HG02973 (cell line): ENCODE data around the gene PRPS1.
"Not testable (repeated sequence)": the region's sequence is repeated elsewhere in the genome, so short reads cannot be mapped to it uniquely, and the experiment has no call there.

Source experiments
- ATAC-seq: cut with Tn5 transposase; IDR thresholded peaks from one replicate; pipeline ENCODE4 v1.9.1; 2021; ENCODE audit warnings: moderate library complexity; ENCODE audit not compliant: unreplicated experiment

PRPS1 gene

DNA sequence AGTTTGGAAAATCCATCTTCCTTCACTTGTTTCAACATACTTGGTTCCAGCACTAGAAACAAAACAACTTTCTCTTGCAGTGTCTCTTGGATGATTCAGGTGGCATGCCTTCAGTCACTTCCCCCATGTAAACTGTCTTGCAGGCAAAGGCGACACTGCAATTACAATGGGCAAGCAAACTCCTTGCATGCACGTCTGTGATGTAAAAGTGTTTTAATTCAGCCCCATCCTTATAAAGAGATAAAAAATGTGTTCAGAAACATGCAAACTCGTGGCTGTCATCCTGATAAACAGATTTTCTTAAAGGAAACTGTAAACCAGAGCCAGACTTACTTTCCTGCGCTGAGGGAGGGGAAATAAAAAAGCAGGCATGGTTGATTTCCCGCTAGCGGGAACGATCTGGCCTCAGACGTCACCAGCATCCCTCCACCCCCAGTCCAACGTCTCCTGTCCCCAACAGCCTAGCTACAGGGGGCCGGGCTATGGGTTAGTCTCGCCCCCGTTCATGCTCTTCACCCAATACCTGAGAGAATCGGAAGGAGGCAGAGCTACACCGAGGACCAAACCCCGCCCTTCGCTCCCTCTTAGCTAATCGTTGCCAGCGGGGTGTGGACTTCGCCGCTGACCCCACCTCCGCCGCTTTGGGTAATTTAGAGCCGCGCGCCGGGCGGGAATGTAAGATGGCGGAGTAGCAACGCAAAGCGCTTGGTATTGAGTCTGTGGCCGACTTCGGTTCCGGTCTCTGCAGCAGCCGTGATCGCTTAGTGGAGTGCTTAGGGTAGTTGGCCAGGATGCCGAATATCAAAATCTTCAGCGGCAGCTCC lies at the start of gene PRPS1:
Gene PRPS1 (plus strand): TSS at position 673 of the 824 bp plus-strand sequence. CDS start 119 bp downstream, at position 792.
- ATAC-seq: peak; percentile 100

DNA sequence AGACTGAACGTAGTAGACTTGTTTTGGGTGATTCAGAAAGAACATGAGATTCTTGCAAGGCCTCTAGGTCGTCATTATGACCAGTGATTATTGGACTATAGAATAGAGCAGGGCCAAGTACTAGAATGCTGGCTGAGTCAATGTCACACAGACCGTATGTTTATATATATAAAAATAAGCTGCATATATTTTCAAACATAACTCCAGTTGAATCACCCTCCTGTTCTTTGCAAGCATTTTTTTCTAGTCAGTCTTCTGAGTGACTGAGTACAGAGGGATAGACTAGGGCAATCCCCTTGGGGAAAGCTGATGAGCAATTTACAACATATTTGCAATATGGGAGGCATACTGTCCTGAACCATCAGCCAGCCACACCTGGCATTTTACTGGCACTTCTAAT lies 48.4 kb upstream of the PRPS1 start:
- no peak for ATAC-seq

DNA sequence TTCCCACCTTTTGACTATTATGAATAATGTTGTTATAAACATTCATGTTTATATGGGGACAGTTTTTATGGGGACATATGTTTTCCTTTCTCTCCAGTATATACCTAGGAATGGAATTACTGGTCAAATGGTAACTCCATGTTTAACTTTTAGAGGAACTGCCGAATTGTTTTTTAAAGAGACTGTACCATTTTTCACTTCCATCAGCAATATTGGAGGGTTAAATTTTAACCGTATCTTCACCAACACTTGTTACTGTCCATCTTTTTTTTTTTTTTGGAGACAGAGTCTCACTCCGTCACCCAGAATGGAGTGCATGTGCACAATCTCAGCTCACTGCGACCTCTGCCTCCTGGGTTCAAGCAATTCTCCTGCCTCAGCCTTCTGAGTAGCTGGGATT lies 46.4 kb upstream of the PRPS1 start:
- ATAC-seq: no peak

DNA sequence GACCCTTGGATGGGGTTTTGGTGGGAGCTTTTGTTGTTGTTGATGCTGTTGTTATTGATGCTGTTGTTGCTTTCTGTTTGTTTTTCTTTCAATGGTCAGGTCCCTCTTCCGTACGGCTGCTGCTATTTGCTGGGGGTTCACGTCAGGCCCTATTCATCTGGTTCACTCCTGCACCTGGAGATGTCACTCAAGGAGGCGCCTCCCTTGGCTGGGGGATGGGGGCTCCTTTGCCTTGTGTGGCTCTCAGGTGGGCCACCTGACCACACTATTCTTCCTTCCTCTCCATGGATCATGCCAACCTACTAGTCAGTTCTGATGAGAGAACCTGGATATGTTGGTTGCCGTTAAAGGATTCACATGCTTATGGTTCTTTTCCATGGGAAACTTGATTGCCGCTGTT lies 39.1 kb upstream of the PRPS1 start:
- ATAC-seq: no peak

DNA sequence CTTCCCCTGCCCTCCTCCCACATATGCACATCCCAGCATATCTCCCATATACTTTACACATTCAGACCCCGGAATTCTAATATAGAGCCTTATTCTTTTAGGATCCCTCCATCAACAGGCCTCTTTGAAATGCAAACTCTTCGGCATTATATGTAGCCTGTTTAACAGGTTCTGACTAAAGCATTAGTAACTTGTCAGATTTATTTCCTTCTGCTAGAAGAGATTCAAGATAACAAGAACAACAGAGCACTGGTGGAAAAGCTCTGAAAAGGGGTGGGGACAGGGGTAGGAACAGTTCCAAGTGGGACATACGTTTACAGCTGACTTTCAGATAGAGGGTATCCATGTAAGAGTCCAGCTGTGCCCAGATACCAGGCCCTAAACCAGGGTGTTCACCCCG lies 31.7 kb upstream of the PRPS1 start:
- no peak for ATAC-seq

DNA sequence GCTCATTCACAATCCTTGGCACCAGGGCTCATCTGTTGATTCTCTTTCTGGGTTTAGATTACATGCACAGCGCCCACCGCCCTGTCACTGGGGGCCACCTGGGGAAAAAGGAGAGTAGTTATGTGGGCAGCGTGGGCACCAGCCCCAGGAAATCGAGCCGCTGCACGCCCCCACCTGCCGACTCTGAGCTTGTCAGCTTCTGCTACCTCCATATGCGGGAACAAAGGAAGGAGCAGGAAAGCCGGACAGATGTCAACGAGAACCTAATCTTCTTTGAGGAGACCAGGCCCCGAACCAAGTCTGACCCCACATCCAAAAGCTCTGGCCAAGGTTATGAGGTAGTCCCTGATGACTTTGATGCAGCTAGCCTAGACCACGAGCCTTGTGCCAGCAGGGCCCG lies 31.0 kb upstream of the PRPS1 start:
- no peak for ATAC-seq

DNA sequence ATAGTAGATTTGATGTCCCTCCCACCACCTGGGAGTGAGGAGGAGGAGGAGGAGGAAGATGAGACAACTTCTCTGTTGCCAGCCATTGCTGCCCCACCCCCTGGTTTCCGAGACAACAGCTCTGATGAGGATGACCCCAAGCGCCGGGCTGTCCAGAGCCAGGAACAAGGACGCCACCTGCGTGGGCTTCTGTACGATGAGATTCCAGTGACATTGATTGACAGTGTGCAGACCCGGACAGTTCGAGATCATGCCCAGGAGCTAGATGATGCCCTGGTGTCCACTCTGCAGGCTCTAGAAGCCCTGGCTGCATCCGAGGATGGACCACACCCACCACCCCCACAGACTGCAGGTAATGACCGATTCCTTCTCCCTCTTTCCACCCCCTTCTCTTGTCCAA lies 30.5 kb upstream of the PRPS1 start:
- no peak for ATAC-seq

DNA sequence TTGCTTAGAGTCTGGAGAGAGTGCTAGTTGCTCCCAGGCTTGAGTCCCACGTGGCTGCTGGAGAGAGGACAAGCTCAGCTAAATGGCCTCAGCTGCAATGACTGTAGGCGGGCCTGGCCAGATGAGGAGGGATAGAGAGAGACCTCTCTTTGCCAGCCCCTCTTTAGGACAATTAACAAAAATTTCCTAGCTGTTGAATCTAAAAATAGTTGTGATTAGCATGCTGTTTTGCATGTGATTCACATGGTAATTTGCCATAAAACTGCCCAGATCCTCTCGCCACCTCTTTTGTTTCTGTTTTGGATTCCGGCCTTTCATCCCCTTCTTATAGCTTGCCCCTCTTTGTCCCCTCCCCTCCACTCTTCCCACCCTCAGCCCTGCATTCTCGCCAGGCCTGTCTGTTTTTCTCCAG lies 28.9 kb upstream of the PRPS1 start:
- ATAC-seq: no peak

DNA sequence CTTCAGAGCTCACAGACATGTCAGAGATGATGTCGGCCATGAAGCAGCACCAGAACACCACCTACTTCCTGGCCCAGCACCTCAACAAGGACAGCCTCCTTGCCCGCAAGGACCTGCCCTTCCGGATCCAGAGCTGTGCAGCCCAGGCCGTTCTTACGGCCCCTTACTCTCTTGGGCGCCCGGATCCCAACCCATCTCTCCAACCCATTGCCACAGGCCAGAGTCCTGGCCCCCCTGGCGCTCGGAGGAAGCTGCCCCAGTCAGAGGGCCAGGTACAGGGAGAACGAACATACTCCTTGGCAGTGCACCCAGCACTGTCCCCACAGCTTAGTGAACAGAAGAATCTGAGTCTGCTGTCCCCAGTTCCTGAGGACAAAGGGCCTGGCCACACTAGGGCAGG lies 27.9 kb upstream of the PRPS1 start:
- no peak for ATAC-seq

DNA sequence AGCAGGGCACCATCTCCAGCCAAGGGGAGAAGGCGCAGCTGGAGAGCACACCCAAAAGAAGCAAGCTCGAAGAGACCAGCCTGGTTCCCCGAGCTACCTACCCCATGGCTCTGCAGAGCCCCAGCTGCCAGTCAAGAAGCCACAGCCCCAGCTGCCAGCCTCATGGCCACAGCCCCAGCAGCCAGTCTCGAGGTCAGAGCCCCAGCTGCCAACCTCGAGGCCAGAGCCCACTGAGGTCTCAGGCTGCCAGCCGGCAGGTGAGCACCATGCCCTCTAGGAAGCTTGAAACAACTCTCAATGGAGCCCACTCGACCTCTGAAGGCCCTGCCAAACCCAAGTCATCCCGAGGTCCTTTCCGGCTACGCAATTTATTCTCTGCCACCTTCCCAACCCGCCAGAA lies 27.0 kb upstream of the PRPS1 start:
- ATAC-seq: no peak

DNA sequence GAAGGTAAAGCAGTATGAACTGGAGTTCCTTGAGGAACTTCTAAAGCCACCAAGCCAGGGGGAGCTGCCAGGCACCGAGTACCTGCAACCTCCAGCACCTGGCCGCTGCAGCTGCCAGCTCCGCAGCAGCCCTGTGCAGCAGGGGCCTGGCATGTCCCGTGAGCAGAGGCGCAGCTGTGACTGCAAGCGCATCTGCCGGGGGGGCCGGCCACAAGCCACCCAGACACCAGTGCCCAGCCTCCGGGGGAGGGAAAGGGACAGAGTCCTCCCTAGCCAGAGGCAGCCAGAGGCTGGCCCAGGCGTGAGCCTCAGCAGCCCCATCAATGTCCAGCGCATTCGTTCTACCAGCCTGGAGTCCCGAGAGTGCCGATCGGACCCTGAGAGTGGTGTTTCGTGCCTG lies 26.6 kb upstream of the PRPS1 start:
- no peak for ATAC-seq

DNA sequence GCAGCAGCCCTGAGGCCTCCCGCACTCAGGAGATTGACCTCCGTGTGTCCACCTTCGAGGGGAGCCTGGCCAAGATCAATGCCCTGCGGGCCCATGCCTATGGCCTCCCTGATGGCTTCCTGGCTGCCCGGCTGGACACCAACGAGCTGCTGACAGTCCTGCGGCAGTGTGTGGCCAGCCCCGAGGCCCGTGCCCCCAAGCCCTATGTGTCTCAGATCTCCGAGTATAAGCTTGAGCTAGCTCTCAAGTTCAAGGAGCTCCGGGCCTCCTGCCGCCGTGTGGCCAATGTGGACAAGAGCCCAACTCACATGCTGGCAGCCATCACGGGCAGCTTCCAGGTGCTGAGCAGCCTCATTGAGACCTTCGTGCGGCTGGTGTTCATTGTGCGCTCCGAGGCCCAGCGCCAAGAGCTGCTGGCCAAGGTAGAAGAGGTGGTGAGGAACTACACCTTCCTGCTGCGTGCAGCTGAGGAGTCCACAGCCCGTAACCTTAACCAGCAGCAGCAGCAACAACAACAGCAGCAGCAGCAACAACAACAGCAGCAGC lies 25.5 kb upstream of the PRPS1 start:
- no peak for ATAC-seq

DNA sequence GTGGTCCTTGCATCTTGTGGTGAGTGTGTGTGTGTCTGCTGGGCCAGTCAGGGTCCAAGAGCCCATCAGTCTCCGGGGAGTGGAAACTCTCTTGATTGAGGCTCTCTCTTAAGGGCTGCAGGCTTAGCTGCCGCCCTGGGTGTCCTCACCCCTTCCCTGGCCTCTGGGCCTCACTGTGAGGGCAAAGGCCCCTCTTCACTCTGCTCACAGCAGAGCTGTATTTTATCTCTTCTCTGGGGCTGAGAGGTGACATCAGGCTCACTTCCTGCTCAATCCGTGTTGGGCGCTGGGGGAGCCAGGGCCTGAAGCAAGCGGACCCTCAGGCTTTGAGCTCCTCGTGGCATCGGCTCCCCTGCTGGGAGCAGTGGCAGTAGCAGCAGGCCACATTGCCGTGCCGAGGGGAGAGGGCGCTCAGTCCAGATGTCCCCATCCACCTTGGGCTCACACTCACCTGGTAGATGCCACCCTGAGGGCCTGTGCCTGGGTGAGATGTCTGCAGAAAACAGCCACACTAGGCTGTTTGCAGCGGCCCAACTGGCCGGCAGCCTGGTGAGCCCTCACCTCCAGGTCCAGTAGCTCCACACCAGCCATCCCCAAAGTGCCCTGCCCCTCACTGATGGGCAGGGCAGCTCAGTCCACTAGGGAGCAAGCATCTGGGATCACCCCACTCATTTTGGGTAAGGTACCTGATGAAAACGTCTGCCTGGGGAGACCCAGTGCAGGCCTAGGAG lies 24.7 kb upstream of the PRPS1 start:
- ATAC-seq: no peak

DNA sequence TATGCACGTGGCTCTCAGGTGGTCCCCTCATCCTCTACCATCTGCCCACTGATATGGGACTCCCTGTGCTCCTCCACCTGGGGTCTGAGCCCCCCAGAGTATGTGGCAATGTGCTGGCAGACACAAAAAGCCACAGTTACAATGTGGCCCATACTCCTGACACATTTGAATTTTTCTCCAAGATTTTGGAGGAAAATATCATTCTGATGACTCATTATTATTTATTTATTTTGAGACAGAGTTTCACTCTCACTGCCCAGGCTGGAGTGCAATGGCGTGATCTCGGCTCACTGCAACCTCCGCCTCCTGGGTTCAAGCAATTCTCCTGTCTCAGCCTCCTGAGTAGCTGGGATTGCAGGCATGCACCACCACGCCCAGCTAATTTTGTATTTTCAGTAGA lies 19.2 kb upstream of the PRPS1 start:
- not testable (repeated sequence) for ATAC-seq

DNA sequence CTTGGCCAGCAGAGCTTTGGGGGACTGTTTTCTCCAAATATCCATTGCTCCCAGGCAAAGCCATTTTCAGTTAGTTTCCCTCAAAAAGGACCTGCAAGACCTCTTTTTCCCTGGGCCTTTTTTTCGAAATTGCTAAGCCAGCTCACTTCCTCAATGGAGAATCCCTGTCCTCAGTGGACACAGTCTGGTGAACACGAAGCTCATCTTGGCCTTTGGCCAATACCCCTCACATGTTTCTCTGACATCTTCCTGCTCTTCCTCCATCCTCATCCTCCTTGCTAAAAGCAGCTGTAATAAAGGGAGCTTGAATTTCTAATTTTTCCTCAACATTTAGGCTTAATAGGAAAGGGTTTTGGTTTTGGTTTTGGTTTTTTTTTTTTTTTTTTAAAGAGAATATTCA lies 17.6 kb upstream of the PRPS1 start:
- ATAC-seq: no peak

DNA sequence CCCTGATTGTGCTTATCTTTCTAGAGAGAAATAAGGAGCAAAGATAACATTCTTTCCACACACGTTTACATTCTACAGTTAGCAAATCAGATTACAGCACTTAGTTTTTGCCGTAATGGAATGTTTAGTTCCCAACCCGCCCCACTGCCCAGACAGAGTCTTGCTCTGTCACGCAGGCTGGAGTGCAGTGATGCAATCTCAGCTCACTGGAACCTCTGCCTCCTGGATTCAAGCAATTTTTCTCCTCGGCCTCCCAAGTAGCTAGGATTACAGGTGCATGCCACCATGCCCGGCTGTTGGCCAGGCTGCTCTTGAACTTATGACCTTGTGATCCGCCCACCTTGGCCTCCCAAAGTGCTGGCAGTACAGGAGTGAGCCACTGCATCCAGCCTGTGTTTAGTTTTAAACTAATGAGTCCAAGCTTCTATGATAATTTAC lies 8.4 kb upstream of the PRPS1 start:
- no peak for ATAC-seq

DNA sequence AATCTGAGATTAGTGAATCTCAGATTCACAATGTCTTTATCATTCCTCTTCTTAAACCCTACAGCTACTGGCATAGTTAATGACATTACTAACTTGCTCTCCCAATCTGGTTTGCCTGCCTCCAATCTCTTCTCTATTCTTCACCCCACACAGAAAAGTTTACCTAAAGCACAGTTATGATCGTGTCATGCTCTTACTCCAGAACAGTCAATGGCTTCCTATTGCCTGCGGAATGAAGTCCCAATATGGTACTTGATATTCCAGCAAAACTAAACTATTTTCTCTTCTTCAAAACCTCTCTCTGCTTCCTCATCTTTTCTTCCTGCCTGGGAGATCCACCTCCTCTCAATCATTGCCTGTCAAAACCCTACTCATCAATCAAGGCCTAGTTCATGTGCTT lies 3.4 kb upstream of the PRPS1 start:
- no peak for ATAC-seq

DNA sequence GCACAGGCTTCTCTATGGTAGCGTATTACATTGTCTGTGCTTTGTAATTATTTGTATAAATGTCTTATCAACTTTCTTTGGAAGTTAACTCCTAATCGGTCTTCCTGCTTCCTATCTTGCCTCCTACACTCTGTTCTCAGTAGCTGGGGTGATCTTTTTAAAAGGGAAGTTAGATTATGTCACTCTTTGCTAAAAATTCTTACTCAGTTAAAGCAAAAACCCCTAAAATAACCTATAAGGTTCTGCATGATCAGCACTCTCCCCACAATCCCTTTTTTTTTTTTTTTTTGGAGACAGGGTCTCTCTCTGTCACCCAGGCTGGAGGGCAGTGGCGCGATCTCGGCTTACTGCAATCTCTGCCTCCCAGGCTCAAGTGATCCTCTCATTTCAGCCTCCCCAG lies 2.6 kb upstream of the PRPS1 start:
- no peak for ATAC-seq

DNA sequence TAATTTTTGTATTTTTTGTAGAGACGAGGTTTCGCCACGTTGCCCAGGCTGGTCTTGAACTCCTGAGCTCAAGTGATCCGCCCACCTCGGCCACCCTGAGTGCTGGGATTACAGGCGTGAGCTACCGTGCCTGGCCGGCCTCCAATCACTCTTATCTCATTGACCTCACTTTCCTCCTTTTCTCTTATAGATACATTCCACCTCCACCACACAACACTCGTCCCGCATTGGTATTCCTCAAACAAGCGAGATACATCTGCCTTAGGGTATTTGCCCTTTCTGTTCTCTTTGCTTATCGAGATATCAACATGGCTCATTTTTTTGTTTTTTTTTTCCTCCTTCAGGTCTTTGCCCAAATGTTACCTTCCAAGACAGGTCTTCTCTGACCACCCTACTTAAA lies 1.8 kb upstream of the PRPS1 start:
- no peak for ATAC-seq

DNA sequence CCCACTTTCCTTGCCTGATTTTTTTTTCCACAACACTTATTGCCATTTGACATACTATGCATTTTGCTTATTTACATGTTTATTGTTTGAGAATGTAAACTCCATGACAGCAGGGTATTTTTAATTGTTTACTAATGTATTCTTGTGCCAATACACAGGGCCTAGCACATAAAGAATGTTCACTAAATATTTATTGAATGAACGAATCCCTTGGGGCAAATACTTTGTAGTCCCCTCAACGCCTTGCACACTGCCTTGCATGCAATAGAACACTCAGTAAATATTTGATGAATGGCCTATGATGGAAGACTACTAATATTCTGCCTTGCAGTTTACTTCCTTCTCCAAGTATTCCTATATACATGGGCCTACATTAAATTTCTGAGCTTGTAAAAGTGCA lies 1.4 kb upstream of the PRPS1 start:
- no peak for ATAC-seq

DNA sequence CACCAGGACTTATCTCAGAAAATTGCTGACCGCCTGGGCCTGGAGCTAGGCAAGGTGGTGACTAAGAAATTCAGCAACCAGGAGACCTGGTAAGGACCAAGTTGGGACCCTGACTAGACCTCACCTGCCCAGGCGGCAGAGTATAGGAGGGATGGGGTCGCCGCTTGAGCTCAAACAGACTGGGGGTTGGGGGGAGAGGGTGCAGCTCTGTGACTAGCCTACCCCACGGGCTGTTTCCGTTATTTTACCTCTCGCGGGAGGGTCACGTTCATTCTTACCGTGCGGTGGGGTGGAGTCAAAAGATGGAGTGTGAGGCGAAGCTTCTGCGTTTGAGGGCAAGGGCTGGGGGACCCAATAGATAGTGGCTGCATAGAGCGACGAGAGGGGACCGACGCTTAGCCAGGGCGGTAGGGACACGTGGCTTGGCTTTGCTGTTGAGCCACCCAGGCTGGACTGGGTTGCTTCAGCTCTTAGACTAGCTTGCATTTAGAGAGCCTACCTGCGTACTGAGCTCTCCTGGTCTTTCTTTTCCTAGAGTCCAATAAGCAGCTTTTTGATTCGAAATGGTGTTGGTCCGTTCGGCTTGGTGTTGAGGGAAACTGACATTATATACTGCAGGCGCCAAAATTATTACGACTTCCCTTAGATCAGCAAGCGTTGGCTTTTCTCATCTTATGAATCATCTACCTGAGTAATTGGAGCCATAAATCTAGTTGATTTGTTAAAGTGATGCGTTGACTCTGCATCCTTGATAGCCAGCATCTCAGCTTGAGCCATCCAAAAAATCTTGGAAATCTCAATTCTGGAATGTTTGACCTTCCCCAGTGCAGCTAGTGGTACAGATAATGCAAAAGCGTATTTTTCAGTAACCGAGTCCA lies 591 bp downstream of the PRPS1 start:
- ATAC-seq: peak; percentile 40
